Activated naive CD4-positive, alpha-beta T cell treated with anti-CD3 and anti-CD28 coated beads for 36 hours (primary cell): ENCODE measurements around the gene ALK. TPM values are rescaled to one million over a fixed set of nuclear protein-coding genes. Genes with fewer than 3 reads are reported as not detected.

Experiments
- CTCF ChIA-PET: fragments of 350-600 bp; sonication (Branson Sonifier 250); formaldehyde crosslinking; loops from one replicate; lab custom pipeline; 2021; ENCODE audit warnings: antibody characterized with exemption; lab: Charles Lee
- DNase-seq: peaks from one replicate; pipeline ENCODE4 v3.0.0-alpha.2; 2020
- H3K27ac Mint-ChIP-seq: one replicate; pipeline ENCODE4 v1.8.0; 2021; ENCODE audit warnings: mild to moderate bottlenecking, mixed read lengths
- H3K27me3 Mint-ChIP-seq: one replicate; pipeline ENCODE4 v1.8.0; 2021; ENCODE audit warnings: low read depth, mixed read lengths
- H3K36me3 Mint-ChIP-seq: one replicate; pipeline ENCODE4 v1.8.0; 2021; ENCODE audit warnings: low read depth, mixed read lengths
- H3K4me1 Mint-ChIP-seq: one replicate; pipeline ENCODE4 v1.8.0; 2021; ENCODE audit warnings: low read depth, mixed read lengths
- H3K4me3 Mint-ChIP-seq: one replicate; pipeline ENCODE4 v1.8.0; 2021; ENCODE audit warnings: mild to moderate bottlenecking, moderate library complexity, mixed read lengths
- H3K9me3 Mint-ChIP-seq: one replicate; pipeline ENCODE4 v1.8.0; 2021; ENCODE audit warnings: mixed read lengths
- intact Hi-C: fragments of 100-400 bp; cut with micrococcal nuclease; formaldehyde crosslinking; loops from one replicate; pipeline ENCODE4 v1.15.1; 2023
- total RNA-seq, 2 experiments: library from RNA; stranded (reverse); gene quantifications; one replicate each; pipeline ENCODE4 v1.2.3, GENCODE V29; 2021

ALK gene
- total RNA-seq, 2 experiments from 2014 or later = not detected

GRCh38 chr2:29164091-29164846, 757.1 kb downstream of the ALK start:
- DNase-seq = no peak
- H3K9me3 Mint-ChIP-seq = no peaks in the 10 kb centered on the region
- peaks cover 12% of the 10 kb centered on the region for H3K36me3 Mint-ChIP-seq
- intact Hi-C loops = no loop called here
- no peak overlapping the region for H3K4me3 Mint-ChIP-seq
- no peaks in the 10 kb centered on the region for H3K4me1 Mint-ChIP-seq
- H3K27ac Mint-ChIP-seq = no peak overlapping the region
- no peaks in the 10 kb centered on the region for H3K27me3 Mint-ChIP-seq
- CTCF ChIA-PET = no interaction called here

GRCh38 chr2:29162204-29162928, 759.0 kb downstream of the ALK start:
- Mint-ChIP-seq H3K4me3 (no peak overlapping the region), H3K36me3 (peaks cover 15% of the 10 kb centered on the region), H3K4me1 (no peaks in the 10 kb centered on the region), H3K9me3 (no peaks in the 10 kb centered on the region), H3K27ac (no peak overlapping the region), H3K27me3 (no peaks in the 10 kb centered on the region)
- CTCF ChIA-PET = no interaction called here
- no peak for DNase-seq
- intact Hi-C loops = no loop called here

GRCh38 chr2:29160184-29160583, 761.2 kb downstream of the ALK start:
- no peak for DNase-seq
- Mint-ChIP-seq H3K36me3 (peaks cover 17% of the 10 kb centered on the region), H3K9me3 (no peaks in the 10 kb centered on the region), H3K4me3 (no peak overlapping the region), H3K4me1 (no peaks in the 10 kb centered on the region), H3K27me3 (no peaks in the 10 kb centered on the region), H3K27ac (no peak overlapping the region)
- intact Hi-C loops = no loop called here
- CTCF ChIA-PET = no interaction called here

- intact Hi-C loops = no loop called here
- Mint-ChIP-seq H3K27ac (no peak overlapping the region), H3K4me1 (no peaks in the 10 kb centered on the region), H3K9me3 (no peaks in the 10 kb centered on the region), H3K4me3 (no peak overlapping the region), H3K36me3 (peaks cover 19% of the 10 kb centered on the region), H3K27me3 (no peaks in the 10 kb centered on the region)
- CTCF ChIA-PET = interaction anchor here (0.7 kb wide), 1 partner anchor 340 kb away, joined by 6 read pairs; no protein-coding TSS in a partner anchor
- DNase-seq = no peak
These were observed 762.3 kb downstream of the ALK start for GRCh38 chr2:29159125-29159524.

- H3K4me3 Mint-ChIP-seq = no peak overlapping the region
- no peaks in the 10 kb centered on the region for H3K27me3 Mint-ChIP-seq
- no peak overlapping the region for H3K27ac Mint-ChIP-seq
- no peaks in the 10 kb centered on the region for H3K4me1 Mint-ChIP-seq
- DNase-seq = no peak
- no peaks in the 10 kb centered on the region for H3K9me3 Mint-ChIP-seq
- peaks cover 25% of the 10 kb centered on the region for H3K36me3 Mint-ChIP-seq
- intact Hi-C loops = no loop called here
- CTCF ChIA-PET = no interaction called here
These were observed 764.3 kb downstream of the ALK start for GRCh38 chr2:29157131-29157530.

- H3K27ac Mint-ChIP-seq = no peak overlapping the region
- no peak overlapping the region for H3K4me3 Mint-ChIP-seq
- H3K36me3 Mint-ChIP-seq = peaks cover 25% of the 10 kb centered on the region
- intact Hi-C loops = no loop called here
- H3K27me3 Mint-ChIP-seq = no peaks in the 10 kb centered on the region
- no peaks in the 10 kb centered on the region for H3K9me3 Mint-ChIP-seq
- CTCF ChIA-PET = no interaction called here
- DNase-seq = no peak
- H3K4me1 Mint-ChIP-seq = no peaks in the 10 kb centered on the region
These were observed 765.8 kb downstream of the ALK start for GRCh38 chr2:29155578-29155977.

GRCh38 chr2:29154610-29155009, 766.8 kb downstream of the ALK start:
- Mint-ChIP-seq H3K4me3 (no peak overlapping the region), H3K4me1 (no peaks in the 10 kb centered on the region), H3K27me3 (no peaks in the 10 kb centered on the region), H3K9me3 (no peaks in the 10 kb centered on the region), H3K27ac (no peak overlapping the region), H3K36me3 (peaks cover 22% of the 10 kb centered on the region)
- intact Hi-C loops = no loop called here
- DNase-seq = no peak
- CTCF ChIA-PET = no interaction called here

- Mint-ChIP-seq H3K9me3 (no peaks in the 10 kb centered on the region), H3K27me3 (no peaks in the 10 kb centered on the region), H3K36me3 (peaks cover 19% of the 10 kb centered on the region), H3K4me3 (no peak overlapping the region), H3K27ac (no peak overlapping the region), H3K4me1 (no peaks in the 10 kb centered on the region)
- CTCF ChIA-PET = no interaction called here
- DNase-seq = no peak
- intact Hi-C loops = no loop called here
These were observed 773.4 kb downstream of the ALK start for GRCh38 chr2:29147963-29148362.

- Mint-ChIP-seq H3K27ac (no peak overlapping the region), H3K4me1 (no peaks in the 10 kb centered on the region), H3K27me3 (no peaks in the 10 kb centered on the region), H3K36me3 (peaks cover 13% of the 10 kb centered on the region), H3K4me3 (no peak overlapping the region), H3K9me3 (no peaks in the 10 kb centered on the region)
- no peak for DNase-seq
- CTCF ChIA-PET = no interaction called here
- intact Hi-C loops = no loop called here
These were observed 775.2 kb downstream of the ALK start for GRCh38 chr2:29146197-29146596.

- H3K9me3 Mint-ChIP-seq = peaks cover 2% of the 10 kb centered on the region
- intact Hi-C loops = no loop called here
- H3K4me3 Mint-ChIP-seq = no peak overlapping the region
- peaks cover 12% of the 10 kb centered on the region for H3K4me1 Mint-ChIP-seq
- H3K27ac Mint-ChIP-seq = no peak overlapping the region
- CTCF ChIA-PET = no interaction called here
- DNase-seq = no peak
- H3K27me3 Mint-ChIP-seq = no peaks in the 10 kb centered on the region
- peaks cover 31% of the 10 kb centered on the region for H3K36me3 Mint-ChIP-seq
These were observed 777.7 kb downstream of the ALK start for GRCh38 chr2:29143657-29144056.

Other genes with a start within 250 kb of the ALK start
- 10 to 100 TPM; 28.4 to 33.3 TPM for gene YPEL5, start 225.4 kb upstream of the ALK start, total RNA-seq